Activated naive CD8-positive, alpha-beta T cell treated with anti-CD3 and anti-CD28 coated beads, Interleukin-2, amount 10 ng/mL, durations not matched to agents 7 days and 5 days (primary cell): ENCODE measurements around the gene RFFL. TPM values are rescaled to one million over a fixed set of nuclear protein-coding genes. Genes with fewer than 3 reads are reported as not detected.

Experiments
- ATAC-seq: fragments of 150-1000 bp; cut with Tn5 transposase; one replicate; pipeline ENCODE4 v1.10.0; 2021; ENCODE audit warnings: low read depth, moderate library complexity
- POLR2A ChIA-PET: fragments of 350-600 bp; sonication (Branson Sonifier 250); formaldehyde crosslinking; loops from one replicate; lab custom pipeline; 2021; ENCODE audit warnings: antibody characterized with exemption; lab: Charles Lee
- DNase-seq: peaks from one replicate; pipeline ENCODE4 v3.0.0; 2021
- H3K27ac Mint-ChIP-seq: one replicate; pipeline ENCODE4 v1.8.0; 2022; ENCODE audit warnings: mild to moderate bottlenecking, mixed read lengths
- H3K27me3 Mint-ChIP-seq: one replicate; pipeline ENCODE4 v1.8.0; 2022; ENCODE audit warnings: mild to moderate bottlenecking, moderate library complexity, mixed read lengths
- H3K36me3 Mint-ChIP-seq: one replicate; pipeline ENCODE4 v1.8.0; 2021; ENCODE audit warnings: mild to moderate bottlenecking, mixed read lengths
- H3K4me1 Mint-ChIP-seq: one replicate; pipeline ENCODE4 v1.8.0; 2021; ENCODE audit warnings: mixed read lengths
- H3K4me3 Mint-ChIP-seq: one replicate; pipeline ENCODE4 v1.8.0; 2022; ENCODE audit warnings: mild to moderate bottlenecking, moderate library complexity, mixed read lengths
- H3K9me3 Mint-ChIP-seq: one replicate; pipeline ENCODE4 v1.8.0; 2021; ENCODE audit warnings: mixed read lengths
- total RNA-seq, 2 experiments: library from RNA; stranded (reverse); gene quantifications; one replicate each; pipeline ENCODE4 v1.2.3, GENCODE V29; 2021

RFFL gene
- total RNA-seq, 2 experiments from 2014 or later: 37.4 to 42.3 TPM

DNA sequence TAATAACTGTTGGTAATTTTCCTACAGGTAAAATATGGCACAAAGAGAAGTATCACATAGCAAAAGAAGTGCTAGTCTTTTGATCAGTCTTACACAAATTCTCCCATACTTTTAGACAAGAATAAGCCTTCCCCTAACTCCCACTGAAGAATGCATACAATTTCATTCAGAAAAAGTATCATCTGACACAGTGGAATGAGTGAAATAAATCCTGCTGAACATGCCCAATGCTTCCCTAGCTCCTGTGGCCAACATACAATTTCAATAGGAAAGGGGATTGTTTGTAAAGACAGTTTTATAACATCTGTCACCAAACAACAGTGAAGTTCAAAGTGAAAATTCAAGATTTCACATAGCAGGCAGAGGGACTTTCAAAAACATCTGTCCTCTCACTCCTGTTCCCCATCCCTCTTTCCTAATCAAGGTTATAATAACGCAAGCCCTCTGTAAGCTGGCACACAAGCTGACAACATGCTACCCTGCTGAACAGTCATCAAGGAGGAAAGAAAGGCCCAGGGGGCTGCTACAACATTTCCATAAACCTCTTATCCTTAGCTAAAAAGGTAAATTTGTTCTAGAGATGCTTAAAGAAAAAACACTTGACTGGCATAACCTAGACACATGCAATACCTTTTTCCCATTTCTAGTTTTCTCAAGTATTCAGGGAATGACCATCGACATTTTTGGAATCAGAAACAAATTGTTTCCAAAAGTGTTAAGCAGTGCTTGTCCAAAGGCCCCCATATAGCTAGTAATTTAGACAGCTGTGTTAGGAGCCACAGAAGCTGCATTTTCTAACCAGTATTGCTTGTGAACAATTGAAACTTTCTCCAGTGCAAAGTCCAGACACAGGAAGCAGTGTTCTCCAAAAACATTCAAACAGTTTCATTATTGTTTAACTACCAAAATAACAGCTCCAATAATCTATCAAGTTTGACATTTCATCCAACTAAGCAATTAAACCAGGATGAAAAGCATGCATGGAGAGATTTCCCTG lies 11.5 kb upstream of the RFFL start:
- DNase-seq: no peak
- no peak overlapping the region for H3K4me3 Mint-ChIP-seq
- no peak overlapping the region for H3K27ac Mint-ChIP-seq
- H3K9me3 Mint-ChIP-seq: no peaks in the 10 kb centered on the region
- POLR2A ChIA-PET: interaction anchor here (0.9 kb wide), 1 partner anchor 13 kb away, joined by 3 read pairs; no protein-coding TSS in a partner anchor
- H3K36me3 Mint-ChIP-seq: peaks cover 9% of the 10 kb centered on the region
- peaks cover 29% of the 10 kb centered on the region for H3K4me1 Mint-ChIP-seq
- no peaks in the 10 kb centered on the region for H3K27me3 Mint-ChIP-seq
- no peak for ATAC-seq

DNA sequence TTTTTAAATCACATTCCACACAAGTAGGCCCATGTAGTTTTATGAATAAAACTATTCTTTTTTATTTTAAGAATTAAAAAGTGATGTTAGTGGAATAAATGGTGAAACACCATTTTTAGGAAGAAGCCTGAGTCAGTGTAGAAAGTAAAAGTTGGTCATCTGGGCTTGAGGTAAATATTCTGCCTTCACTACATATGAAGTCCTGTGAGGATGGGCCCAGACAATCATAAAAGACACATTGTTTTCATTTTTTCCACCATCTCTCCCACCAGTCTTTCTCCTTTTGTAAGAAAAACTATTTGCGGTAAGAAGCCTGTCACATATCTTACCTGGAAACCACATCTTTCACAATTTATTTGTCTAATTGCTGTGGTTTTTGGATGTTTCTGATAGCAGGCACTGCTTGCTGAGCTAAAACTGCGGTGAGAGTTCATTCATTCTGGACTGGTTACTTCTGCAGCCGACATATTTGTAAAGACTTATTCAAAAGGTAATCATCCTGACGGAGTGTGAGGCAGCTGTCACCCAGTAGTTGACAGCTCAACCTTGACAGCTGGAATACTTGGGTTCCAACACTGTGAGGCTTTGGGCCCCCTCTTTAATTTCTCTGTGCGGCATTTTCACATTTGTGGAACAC lies 10.6 kb upstream of the RFFL start:
- peaks cover 26% of the 10 kb centered on the region for H3K4me1 Mint-ChIP-seq
- H3K27me3 Mint-ChIP-seq: no peaks in the 10 kb centered on the region
- POLR2A ChIA-PET: interaction anchor here (0.9 to 1.2 kb wide), 2 partner anchors 12 to 15 kb away, joined by 3 to 4 read pairs; no protein-coding TSS in a partner anchor
- H3K9me3 Mint-ChIP-seq: no peaks in the 10 kb centered on the region
- H3K27ac Mint-ChIP-seq: no peak overlapping the region
- peaks cover 10% of the 10 kb centered on the region for H3K36me3 Mint-ChIP-seq
- no peak for DNase-seq
- peak overlapping the region; percentile 50 for H3K4me3 Mint-ChIP-seq
- no peak for ATAC-seq

DNA sequence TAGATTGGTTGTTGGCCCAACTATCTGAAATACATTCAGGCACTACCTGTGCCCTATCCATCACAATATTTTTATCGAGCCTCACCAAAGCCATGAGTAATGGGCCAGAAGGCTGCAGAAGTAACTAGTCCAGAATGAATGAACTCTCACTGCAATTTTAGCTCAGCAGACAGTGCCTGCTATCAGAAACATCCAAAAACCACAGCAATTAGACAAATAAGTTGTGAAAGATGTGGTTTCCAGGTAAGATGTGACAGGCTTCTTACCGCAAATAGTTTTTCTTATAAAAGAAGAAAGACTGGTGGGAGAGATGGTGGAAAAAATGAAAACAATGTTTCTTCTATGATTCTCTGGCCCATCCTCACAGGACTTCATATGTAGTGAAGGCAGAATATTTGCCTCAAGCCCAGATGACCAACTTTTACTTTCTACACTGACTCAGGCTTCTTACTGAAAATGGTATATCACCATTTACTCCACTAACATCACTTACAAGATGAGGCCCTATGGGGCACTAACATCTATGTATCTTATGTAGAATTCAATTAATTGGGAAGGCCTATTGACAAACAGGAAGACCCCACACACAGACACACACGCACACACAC lies 9.8 kb upstream of the RFFL start:
- ATAC-seq (peak; percentile 56), DNase-seq (no peak)
- H3K9me3 Mint-ChIP-seq: no peaks in the 10 kb centered on the region
- peaks cover 10% of the 10 kb centered on the region for H3K36me3 Mint-ChIP-seq
- H3K27me3 Mint-ChIP-seq: no peaks in the 10 kb centered on the region
- peak overlapping the region; percentile 34 for H3K4me3 Mint-ChIP-seq
- H3K4me1 Mint-ChIP-seq: peaks cover 28% of the 10 kb centered on the region
- H3K27ac Mint-ChIP-seq: peak overlapping the region; percentile 8
- POLR2A ChIA-PET: interaction anchor here (0.8 to 1.2 kb wide), 2 partner anchors 9 to 16 kb away, joined by 3 to 4 read pairs; no protein-coding TSS in a partner anchor

DNA sequence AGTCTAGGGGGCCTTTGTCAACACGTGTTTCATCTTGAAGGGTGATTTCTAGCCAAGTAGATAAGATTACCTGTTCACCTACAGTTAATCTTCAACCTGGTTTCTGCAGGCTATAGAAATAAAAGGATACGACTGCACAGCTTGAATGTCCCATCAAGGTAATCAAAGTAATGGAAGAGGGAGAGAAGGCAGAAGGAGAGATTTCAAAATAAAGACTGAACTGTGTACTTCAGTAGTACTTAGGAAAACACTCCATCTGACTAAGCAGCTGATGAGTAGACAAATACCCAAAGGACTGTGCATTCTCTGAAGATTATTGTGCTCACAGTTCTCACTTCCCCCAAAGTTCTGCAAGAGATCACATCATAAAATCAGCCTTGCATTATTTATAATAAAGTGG lies 5.8 kb upstream of the RFFL start:
- Mint-ChIP-seq H3K9me3 (no peaks in the 10 kb centered on the region), H3K4me3 (no peak overlapping the region), H3K27ac (no peak overlapping the region), H3K4me1 (peaks cover 31% of the 10 kb centered on the region), H3K27me3 (no peaks in the 10 kb centered on the region), H3K36me3 (peaks cover 9% of the 10 kb centered on the region)
- POLR2A ChIA-PET: interaction anchor here (2.4 kb wide), 1 partner anchor 88 kb away, joined by 6 read pairs; the partner anchor contains the start of gene LIG3
- DNase-seq (no peak), ATAC-seq (no peak)

DNA sequence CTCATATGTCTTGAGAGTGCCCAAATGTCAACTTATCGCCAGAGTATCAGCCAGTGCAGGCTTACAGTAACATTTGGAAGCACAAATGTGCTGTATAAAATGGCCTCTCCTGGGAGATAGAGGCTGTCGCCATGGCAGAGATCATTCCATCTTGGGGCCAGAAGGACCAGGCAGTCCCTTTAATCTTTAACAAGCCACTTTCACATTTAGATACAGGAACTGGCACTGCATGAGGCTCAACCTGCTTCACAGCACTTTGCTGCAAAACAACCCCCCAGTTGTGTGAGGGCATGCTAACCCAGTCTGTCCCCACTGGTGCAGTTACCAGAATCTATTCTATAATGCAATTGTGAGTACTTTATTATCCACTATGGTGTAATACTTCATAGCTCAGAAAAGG lies 4.7 kb upstream of the RFFL start:
- Mint-ChIP-seq H3K9me3 (no peaks in the 10 kb centered on the region), H3K4me3 (no peak overlapping the region), H3K27ac (no peak overlapping the region), H3K27me3 (no peaks in the 10 kb centered on the region), H3K4me1 (peaks cover 29% of the 10 kb centered on the region), H3K36me3 (peaks cover 9% of the 10 kb centered on the region)
- DNase-seq: no peak
- POLR2A ChIA-PET: interaction anchor here (1.0 to 2.4 kb wide), 2 partner anchors 49 to 87 kb away, joined by 3 to 6 read pairs; partner anchors contain the start of gene LIG3
- no peak for ATAC-seq

DNA sequence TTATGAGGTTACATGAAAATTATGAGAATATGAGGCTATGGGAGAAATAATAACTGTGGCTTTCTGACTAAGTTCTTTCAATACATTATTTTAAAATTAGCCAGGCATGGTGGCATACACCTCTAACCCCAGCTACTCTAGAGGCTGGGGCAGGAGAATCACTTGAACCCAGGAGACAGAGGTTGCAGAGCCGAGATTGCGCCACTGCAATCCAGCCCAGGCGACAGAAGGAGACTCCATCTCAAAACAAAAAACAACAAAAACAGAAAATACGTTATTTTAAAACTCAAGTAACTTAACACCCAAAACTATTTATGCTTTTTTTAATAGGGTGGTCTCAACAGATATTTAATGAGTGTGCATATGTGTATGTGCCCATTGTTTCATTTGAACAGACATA lies 2.4 kb upstream of the RFFL start:
- DNase-seq (no peak), ATAC-seq (no peak)
- H3K4me1 Mint-ChIP-seq: peaks cover 27% of the 10 kb centered on the region
- no peak overlapping the region for H3K4me3 Mint-ChIP-seq
- H3K27ac Mint-ChIP-seq: no peak overlapping the region
- POLR2A ChIA-PET: no interaction called here
- no peaks in the 10 kb centered on the region for H3K9me3 Mint-ChIP-seq
- H3K27me3 Mint-ChIP-seq: no peaks in the 10 kb centered on the region
- peaks cover 13% of the 10 kb centered on the region for H3K36me3 Mint-ChIP-seq

DNA sequence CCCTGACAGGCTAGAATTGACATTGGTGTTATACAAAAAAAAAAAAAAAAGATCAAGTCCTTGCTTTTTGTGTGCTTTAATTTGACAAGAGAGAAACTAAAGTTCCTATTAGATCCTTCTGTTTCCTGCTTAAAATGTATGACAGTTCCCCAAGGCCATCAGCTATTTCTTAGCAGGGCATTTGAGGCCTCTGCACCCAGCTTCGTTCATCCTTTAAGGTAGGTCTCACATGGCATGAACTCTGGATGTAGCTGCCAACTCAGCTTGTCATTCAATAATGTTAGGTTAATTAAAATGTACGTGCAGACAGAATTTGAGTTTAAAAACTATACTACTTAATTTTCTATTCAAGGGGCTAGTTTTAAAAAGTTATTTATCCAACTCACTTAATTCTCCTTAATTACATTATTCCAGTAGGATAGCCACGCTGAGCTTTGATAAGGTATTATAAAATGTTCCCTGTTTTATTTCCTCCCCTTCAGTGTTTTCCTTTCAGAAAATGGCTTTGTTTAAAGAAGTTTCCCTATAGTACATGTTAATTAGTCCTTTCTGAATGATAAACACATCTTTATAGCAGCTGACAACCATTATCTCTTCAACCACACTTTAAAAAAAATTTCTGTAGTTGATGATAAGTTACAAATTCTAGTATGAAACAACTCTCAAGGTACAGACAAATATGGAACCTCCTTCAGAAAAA lies 1.2 kb upstream of the RFFL start:
- POLR2A ChIA-PET: interaction anchor here (0.7 to 3.5 kb wide), 6 partner anchors 8 to 55 kb away, joined by 3 to 24 read pairs (median 8); no protein-coding TSS in a partner anchor
- Mint-ChIP-seq H3K36me3 (peaks cover 23% of the 10 kb centered on the region), H3K27me3 (no peaks in the 10 kb centered on the region), H3K27ac (no peak overlapping the region), H3K9me3 (no peaks in the 10 kb centered on the region), H3K4me1 (peaks cover 27% of the 10 kb centered on the region), H3K4me3 (no peak overlapping the region)
- DNase-seq (no peak), ATAC-seq (no peak)

DNA sequence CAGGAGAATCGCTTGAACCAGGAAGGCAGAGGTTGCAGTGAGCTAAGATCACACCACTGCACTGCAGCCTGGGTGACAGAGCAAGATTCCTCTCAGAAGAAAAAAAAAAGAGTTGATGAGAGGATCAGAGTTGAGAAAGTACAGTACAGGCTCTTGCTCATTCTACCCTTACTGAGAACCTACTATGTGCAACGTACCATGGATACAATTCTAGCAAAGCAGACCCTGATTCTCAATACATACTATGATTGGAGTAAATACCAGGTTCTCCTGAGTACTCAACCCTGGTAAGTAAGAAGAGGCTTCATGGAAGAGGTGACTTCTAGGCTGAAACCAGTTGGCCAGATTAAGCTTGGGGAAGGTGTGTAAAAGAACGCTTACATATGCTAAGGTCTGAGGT lies 1.2 kb downstream of the RFFL start:
- DNase-seq (no peak), ATAC-seq (no peak)
- Mint-ChIP-seq H3K27ac (peak overlapping the region; percentile 67), H3K4me3 (peak overlapping the region; percentile 56), H3K9me3 (no peaks in the 10 kb centered on the region), H3K27me3 (no peaks in the 10 kb centered on the region), H3K36me3 (peaks cover 27% of the 10 kb centered on the region), H3K4me1 (peaks cover 21% of the 10 kb centered on the region)
- POLR2A ChIA-PET: interaction anchor here (0.7 to 3.5 kb wide), 3 partner anchors 12 to 40 kb away, joined by 3 to 24 read pairs (median 3); no protein-coding TSS in a partner anchor

DNA sequence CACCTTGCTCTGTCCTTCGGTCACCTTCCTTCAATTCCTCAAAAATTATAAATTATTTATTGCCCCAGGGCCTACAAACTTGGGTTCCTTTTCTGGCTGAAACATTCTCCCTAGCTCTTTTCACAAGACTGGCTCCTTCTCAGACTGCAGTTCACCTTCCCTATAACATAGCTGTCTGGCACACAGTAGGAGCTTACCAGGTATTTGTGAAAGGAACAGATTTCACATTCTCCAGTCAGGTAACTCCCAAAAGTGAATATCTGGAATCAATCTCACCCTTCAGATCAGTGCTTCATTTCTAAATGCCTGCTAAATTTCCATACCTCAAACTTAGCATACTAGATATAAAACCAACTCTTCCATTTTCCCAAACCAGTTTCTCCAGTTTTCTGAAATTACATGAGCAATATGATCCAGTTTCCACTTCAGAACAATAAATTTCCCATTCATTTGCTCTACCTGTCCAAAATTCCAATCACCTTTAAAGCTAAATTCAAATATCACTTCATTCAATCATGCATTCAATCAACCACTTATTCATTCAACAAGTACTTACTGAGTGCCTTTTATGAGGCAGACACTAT lies 6.1 kb downstream of the RFFL start:
- Mint-ChIP-seq H3K27me3 (no peaks in the 10 kb centered on the region), H3K4me3 (no peak overlapping the region), H3K4me1 (peaks cover 6% of the 10 kb centered on the region), H3K36me3 (peaks cover 27% of the 10 kb centered on the region), H3K27ac (no peak overlapping the region), H3K9me3 (no peaks in the 10 kb centered on the region)
- DNase-seq (no peak), ATAC-seq (no peak)
- POLR2A ChIA-PET: interaction anchor here (0.9 kb wide), 1 partner anchor 30 kb away, joined by 3 read pairs; no protein-coding TSS in a partner anchor

DNA sequence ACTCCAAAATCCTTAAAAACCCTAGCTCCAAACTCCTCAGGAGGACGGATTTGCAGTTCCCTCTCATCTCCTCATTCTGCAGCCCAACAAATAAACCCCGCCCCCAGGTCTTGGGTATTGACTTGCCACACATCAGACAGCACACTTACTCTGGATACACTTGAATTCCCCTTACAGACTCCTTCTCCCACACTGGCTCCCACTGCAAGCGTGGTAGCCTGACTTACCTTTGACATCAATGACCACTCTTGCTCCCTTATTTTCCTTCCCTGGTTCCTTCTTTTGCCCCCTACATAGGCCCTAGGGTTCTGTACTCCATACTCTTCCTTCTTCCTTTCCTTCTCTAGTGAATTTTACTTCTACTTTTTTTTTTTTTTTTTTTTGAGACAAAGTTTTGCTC lies 7.5 kb downstream of the RFFL start:
- ATAC-seq: no peak
- no peaks in the 10 kb centered on the region for H3K9me3 Mint-ChIP-seq
- POLR2A ChIA-PET: no interaction called here
- H3K4me1 Mint-ChIP-seq: peaks cover 18% of the 10 kb centered on the region
- no peak for DNase-seq
- H3K27ac Mint-ChIP-seq: no peak overlapping the region
- peaks cover 23% of the 10 kb centered on the region for H3K36me3 Mint-ChIP-seq
- H3K4me3 Mint-ChIP-seq: no peak overlapping the region
- H3K27me3 Mint-ChIP-seq: no peaks in the 10 kb centered on the region

DNA sequence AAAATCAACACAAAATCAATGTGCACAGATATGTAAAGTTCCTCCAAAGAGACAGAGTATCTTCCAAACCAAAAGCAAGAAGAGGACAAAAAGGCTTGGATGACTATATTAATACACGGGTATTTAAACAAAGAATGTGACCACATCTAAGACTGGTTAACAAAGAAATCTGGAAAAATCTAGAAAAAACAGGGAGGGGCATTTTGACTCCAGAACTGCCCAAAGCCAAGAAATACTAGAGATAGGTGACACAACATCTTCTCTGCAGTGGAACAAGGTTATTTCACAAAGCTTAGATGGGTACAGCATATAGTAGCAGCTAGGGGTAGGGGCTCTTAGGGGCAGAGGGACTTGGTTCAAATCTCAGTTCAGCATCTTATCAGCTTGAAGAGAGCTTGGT lies 10.3 kb downstream of the RFFL start:
- Mint-ChIP-seq H3K27ac (no peak overlapping the region), H3K4me3 (no peak overlapping the region), H3K36me3 (peaks cover 9% of the 10 kb centered on the region), H3K9me3 (no peaks in the 10 kb centered on the region), H3K4me1 (peaks cover 24% of the 10 kb centered on the region), H3K27me3 (no peaks in the 10 kb centered on the region)
- DNase-seq: no peak
- POLR2A ChIA-PET: no interaction called here
- no peak for ATAC-seq

DNA sequence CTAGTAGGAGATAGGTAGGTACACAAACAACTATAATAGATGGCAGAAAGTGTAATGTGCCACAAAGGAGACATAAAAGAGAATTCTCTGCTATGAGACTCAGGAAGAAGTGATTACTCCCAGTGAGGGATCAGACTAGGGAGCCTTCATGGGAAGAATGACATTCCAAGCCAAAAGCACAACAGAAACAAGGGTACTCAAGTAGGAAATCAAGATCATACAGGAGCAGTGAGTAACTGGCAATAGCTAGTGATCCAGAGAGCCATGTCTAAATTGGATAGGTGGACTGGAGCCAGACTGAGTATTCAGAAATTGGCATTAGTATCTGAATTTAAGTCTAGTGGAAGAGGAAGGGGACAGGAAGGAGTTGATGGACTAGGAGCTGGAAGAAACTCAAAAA lies 10.7 kb downstream of the RFFL start:
- H3K9me3 Mint-ChIP-seq: no peaks in the 10 kb centered on the region
- ATAC-seq: no peak
- DNase-seq: no peak
- H3K36me3 Mint-ChIP-seq: peaks cover 9% of the 10 kb centered on the region
- POLR2A ChIA-PET: no interaction called here
- H3K27ac Mint-ChIP-seq: no peak overlapping the region
- H3K4me3 Mint-ChIP-seq: no peak overlapping the region
- H3K4me1 Mint-ChIP-seq: peaks cover 24% of the 10 kb centered on the region
- H3K27me3 Mint-ChIP-seq: no peaks in the 10 kb centered on the region
